ENCODE measurements around the gene ZNF382. TPM values are rescaled to one million over a fixed set of nuclear protein-coding genes. Genes with fewer than 3 reads are reported as not detected.

The ZNF382 gene
- total and polyA plus RNA-seq, 9 donors = 1.8 to 10.2 (median 7.9) TPM

GRCh38 chr19:36604656-36605100 is 435 bp upstream of the ZNF382 start:
- 1 to 2% (median 1%) methylated on average over 16 to 21 of the region's 21 CpGs for WGBS, 3 donors
- TF ChIP-seq EP300 (IDR thresholded peaks at IDR 0.05) (no peak), POLR2A (IDR thresholded peaks at IDR 0.05) (no peak), CTCF (IDR thresholded peaks at IDR 0.05) (no peak)
- peaks cover 1% of the 10 kb centered on the region for H3K4me1 ChIP-seq (ENCODE audit: insufficient read depth)
- no peaks in the 10 kb centered on the region for H3K27me3 ChIP-seq
- H3K4me3 ChIP-seq = peak overlapping the region; percentile 67
- H3K9me3 ChIP-seq = no peaks in the 10 kb centered on the region
- peak in 3 of 5 donors; percentile 16 to 30 (median 20) for DNase-seq
- peak overlapping the region in 1 of 2 donors; percentile 56 for H3K27ac ChIP-seq
- no peaks in the 10 kb centered on the region for H3K36me3 ChIP-seq
- intact Hi-C loops (cut with DNase I) = no loop called here

GRCh38 chr19:36605877-36606478 is 865 bp downstream of the ZNF382 start:
- TF ChIP-seq POLR2A (IDR thresholded peaks at IDR 0.05) = no peak
- TF ChIP-seq CTCF (IDR thresholded peaks at IDR 0.05) = no peak
- no peak for TF ChIP-seq EP300 (IDR thresholded peaks at IDR 0.05)
- DNase-seq = no peak
- H3K4me3 ChIP-seq = peak overlapping the region; percentile 67
- H3K27ac ChIP-seq = no peak overlapping the region
- no peaks in the 10 kb centered on the region for H3K27me3 ChIP-seq
- H3K4me1 ChIP-seq (ENCODE audit: insufficient read depth) = peaks cover 1% of the 10 kb centered on the region
- WGBS, 3 donors = 0 to 2% (median 0%) methylated on average over 1 of the region's 1 CpG
- no peaks in the 10 kb centered on the region for H3K9me3 ChIP-seq
- intact Hi-C loops (cut with DNase I) = no loop called here
- no peaks in the 10 kb centered on the region for H3K36me3 ChIP-seq

GRCh38 chr19:36627057-36627456 is 21.9 kb downstream of the ZNF382 start:
- Histone ChIP-seq H3K4me1 (ENCODE audit: insufficient read depth) (no peaks in the 10 kb centered on the region), H3K27ac (no peak overlapping the region), H3K4me3 (no peak overlapping the region), H3K9me3 (peaks cover 3 to 52% of the 10 kb centered on the region in 2 donors), H3K27me3 (no peaks in the 10 kb centered on the region), H3K36me3 (no peaks in the 10 kb centered on the region)
- WGBS, 3 donors = 94 to 97% (median 96%) methylated on average over 5 of the region's 5 CpGs
- no peak for DNase-seq
- TF ChIP-seq CTCF (IDR thresholded peaks at IDR 0.05) (no peak), EP300 (IDR thresholded peaks at IDR 0.05) (no peak), POLR2A (IDR thresholded peaks at IDR 0.05) (no peak)
- intact Hi-C loops (cut with DNase I) = no loop called here

- Histone ChIP-seq H3K4me1 (ENCODE audit: insufficient read depth) (no peaks in the 10 kb centered on the region), H3K9me3 (peaks cover 10 to 69% of the 10 kb centered on the region in 2 donors), H3K4me3 (no peak overlapping the region), H3K36me3 (peaks cover 6% of the 10 kb centered on the region), H3K27ac (no peak overlapping the region), H3K27me3 (no peaks in the 10 kb centered on the region)
- intact Hi-C loops (cut with DNase I) = no loop called here
- WGBS, 3 donors = 95 to 98% (median 97%) methylated on average over 2 of the region's 2 CpGs
- no peak for TF ChIP-seq EP300 (IDR thresholded peaks at IDR 0.05)
- DNase-seq = no peak
These were observed 30.2 kb downstream of the ZNF382 start for GRCh38 chr19:36635342-36635741.

GRCh38 chr19:36638862-36639510 is 33.9 kb downstream of the ZNF382 start:
- no peaks in the 10 kb centered on the region for H3K27me3 ChIP-seq
- no peak for DNase-seq
- H3K27ac ChIP-seq = no peak overlapping the region
- peaks cover 16 to 71% of the 10 kb centered on the region in 2 donors for H3K9me3 ChIP-seq
- WGBS, 3 donors = 97 to 99% (median 97%) methylated on average over 5 of the region's 5 CpGs
- TF ChIP-seq POLR2A (IDR thresholded peaks at IDR 0.05) (no peak), EP300 (IDR thresholded peaks at IDR 0.05) (no peak), CTCF (IDR thresholded peaks at IDR 0.05) (no peak)
- H3K4me1 ChIP-seq (ENCODE audit: insufficient read depth) = no peaks in the 10 kb centered on the region
- peaks cover 6% of the 10 kb centered on the region for H3K36me3 ChIP-seq
- intact Hi-C loops (cut with DNase I) = no loop called here
- H3K4me3 ChIP-seq = no peak overlapping the region

Data from ovary (tissue), 9 donors.